Stimulated activated CD8-positive, alpha-beta memory T cell treated with anti-CD3 and anti-CD28 coated beads, Interleukin-15, amount 100 ng/mL, for 1 hour (primary cell): ENCODE data around the gene AOPEP.
"Not testable (repeated sequence)": the region's sequence is repeated elsewhere in the genome, so short reads cannot be mapped to it uniquely, and the experiment has no call there.

Experiments
- DNase-seq: peaks from one replicate; pipeline ENCODE4 v3.0.0-alpha.2; 2020; ENCODE audit warnings: low read depth

Gene AOPEP

DNA sequence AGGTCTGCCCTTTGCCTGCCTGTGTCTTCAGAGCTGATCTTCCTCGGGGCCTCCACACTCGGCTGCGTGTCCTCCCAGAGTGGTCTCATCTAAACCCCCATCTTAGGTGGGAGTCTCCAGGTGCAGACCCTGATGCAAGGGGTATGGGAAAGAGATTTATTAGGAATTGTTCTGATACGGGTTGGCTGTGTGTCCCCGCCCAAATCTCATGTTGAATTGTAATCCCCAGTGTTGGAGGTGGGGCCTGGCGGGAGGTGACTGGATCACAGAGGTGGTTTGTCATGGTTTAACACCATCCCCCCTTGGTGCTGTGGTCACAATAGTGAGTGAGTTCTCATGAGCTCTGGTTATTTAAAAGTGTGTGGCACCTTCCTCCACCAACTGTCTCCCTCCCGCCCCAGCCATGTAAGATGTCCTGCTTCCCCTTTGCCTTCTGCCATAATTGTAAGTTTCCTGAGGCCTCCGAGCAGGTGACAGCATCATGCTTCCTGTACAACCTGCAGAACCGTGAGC, 208.4 kb downstream of the AOPEP start:
- DNase-seq, result no peak

DNA sequence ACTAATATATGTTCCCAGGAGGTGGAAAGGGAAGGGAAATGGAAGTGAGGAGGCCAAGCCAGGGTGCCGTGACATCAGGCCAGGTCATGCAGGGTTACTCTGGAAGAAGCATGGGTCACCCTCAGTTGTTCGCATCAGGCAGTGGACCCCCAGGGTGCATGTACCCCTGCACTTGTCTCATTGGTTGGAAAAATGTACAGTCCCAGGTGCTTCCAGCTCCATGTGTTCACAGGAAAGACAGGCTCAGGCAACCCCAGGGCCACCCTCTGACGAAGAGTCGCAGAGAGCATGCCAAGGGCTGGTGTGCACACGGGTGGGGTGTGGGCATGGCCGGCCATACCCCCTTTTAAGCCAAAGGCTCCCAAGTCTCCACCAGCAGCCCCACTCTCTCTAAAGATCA, 208.9 kb downstream of the AOPEP start:
- no peak for DNase-seq

DNA sequence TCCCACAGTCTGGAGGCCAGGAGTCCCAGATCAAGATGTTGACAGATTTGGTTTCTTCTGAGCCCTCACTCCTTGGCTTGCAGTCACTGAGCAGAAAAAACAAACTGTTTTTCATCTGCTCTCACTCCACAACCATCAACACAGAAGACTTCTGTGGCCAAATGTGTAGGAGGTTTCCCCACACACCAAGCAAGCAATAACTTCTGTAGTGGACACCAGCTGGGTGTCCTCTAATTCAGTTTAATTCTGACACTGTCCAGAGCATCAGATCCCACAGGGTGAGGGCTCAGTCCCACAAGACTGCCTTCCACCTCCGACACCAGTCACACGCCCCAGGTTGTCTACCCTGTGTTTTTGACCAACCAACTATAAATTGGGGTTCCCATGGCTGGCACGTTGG, 209.9 kb downstream of the AOPEP start:
- no peak for DNase-seq

DNA sequence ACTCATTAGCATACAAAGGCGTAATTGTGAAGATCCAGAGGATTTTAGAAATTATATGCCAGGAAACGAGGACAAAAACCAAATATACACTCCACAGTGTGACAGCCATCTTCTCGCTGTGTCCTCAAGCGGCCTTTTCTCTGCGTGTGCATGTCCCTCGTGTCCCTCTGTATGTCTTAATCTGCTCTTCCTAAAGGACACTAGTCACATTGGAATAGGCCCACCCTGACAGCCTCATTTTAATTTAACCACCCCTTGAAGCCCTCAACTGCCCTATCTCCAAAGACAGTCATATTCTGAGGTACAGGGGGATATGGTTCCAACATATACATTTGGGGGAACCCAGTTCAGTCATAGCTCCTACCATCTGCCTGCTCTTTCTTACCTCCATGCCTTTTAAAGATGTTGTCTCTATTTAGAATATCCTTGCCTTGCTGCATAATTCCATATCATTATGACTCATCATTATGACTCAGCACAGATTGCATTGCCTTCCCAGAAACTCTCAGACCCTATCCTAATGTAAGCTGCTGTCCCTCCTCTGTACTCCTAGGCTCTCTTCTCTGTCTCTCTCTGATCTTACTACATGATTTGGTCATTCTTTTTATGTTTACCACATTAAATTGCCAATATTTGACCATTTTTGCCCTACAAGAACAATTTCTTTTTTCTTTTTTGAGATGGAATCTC, 210.9 kb downstream of the AOPEP start:
- no peak for DNase-seq

DNA sequence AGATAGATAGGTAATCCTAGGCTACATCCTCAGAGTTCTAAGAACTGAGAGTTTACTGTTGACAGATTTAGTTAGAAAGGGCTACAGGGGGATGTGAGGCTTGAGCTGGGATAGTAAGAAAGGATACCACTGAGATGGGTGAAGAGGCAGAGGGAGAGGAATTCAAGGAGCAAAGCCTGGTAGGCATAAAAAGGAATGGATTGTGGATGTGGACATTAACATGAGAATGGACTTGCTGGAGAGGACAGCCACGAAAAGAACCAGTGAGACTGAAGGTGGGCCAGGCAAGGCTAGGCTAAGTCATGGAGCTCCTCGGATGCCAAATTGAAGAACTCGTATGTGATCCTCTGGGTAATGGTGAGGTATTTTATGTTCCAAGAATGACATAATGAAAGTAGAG, 211.9 kb downstream of the AOPEP start:
- no peak for DNase-seq

DNA sequence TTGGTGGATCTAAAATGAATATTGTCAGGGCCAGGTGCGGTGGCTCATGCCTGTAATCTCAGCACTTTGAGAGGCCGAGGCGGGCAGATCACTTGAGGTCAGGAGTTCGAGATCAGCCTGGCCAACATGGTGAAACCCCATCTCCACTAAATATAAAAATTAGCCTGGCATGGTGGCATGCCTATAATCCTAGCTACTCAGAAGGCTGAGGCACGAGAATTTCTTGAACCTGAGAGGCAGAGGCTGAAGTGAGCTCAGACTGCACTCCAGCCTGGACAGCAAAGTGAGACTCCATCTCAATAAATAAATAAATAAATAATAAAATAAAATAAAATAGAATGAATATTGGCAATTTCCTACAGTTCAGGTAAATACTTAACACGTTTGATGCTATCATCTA, 213.8 kb downstream of the AOPEP start:
- DNase-seq, result not testable (repeated sequence)

DNA sequence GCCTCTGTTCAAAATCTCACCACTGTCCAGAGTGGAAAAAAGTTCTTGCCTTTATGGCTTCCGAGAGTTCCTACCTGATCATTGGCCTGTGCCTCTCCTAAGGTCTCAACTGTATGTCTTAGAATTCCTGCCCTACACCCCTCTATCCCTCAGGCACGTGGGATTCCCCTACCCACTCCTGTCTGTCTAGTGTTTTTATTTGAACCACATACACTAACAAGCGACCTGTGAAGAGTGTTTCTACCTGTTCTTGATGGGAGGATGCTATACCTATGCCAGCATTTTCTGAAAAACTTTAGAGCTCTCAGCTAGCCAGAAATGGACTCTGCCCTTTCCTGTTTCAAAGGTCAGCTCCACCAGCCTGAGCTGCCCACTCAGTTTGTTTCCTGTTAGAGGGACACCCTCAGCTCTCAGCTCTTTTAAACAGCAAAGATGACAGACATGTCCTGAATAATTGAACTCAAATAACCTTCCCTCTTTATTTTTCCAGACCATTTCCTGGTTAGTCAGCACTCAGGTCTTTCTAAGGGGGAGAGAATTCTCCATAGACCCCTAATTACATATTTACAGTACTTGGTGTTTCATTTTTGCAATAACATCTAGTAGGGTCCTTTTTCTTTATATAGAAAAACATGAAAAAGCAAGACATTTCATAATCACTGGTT, 214.8 kb downstream of the AOPEP start:
- no peak for DNase-seq

DNA sequence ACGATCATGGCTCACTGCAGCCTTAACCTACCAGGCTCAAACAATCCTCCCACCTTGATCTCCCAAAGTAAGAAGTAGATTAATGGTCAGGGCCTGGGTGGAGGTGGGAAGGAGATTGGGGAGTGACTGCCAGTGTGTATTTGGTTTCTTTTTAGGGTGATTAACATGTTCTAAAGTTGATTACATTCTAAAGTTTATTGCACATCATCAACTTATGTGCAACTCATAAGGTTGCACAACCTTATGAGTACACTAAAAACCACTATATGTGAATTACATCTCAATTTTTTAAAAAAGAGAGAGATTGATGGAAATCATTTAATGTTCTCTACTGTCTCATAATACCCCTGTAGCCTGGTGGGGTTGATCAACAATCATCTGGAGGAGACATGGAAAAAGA, 218.1 kb downstream of the AOPEP start:
- DNase-seq, result no peak

DNA sequence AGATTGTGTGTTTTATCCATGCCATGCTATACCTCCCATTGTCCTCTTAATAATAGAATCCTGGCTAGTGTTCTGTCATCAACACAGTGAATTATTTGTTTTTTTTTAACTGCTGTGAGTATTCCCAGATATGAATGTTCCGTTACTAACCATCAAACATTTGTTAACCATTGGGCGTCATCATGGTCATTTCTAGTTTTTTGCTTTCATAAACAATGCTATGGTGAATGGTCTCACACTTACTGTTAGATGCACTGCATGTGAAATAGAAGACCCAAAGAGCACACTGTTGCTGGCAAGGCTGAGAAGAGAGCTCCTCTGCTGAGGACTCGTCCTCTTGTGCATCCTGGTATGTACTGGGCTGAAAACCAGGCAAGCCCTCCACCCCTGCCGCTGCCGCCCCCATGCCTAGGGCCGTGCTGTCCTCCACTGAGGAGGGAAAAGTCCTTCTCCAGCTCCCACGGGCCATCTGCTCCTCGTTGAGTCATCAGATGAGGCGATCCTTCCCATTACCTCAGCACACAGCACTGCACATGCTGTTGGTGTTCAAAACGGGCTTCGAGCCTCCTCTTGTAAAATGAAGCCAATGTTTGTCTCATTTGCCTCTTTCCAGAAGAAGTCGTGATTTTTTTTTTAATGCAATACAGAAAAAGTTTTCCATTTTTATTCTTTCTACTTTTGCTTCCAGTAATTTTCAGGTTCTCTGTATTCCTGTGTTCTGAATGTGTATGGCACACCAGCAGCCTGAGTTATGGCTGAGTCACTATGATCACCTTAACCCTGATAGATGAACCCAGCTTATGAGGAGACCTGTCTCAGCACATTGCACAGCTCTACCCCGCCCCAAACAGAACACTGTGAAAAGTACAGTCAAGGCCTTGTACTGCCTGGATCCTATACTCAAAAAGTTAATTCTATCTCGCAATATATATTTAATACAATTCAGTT, 219.0 kb downstream of the AOPEP start:
- no peak for DNase-seq

DNA sequence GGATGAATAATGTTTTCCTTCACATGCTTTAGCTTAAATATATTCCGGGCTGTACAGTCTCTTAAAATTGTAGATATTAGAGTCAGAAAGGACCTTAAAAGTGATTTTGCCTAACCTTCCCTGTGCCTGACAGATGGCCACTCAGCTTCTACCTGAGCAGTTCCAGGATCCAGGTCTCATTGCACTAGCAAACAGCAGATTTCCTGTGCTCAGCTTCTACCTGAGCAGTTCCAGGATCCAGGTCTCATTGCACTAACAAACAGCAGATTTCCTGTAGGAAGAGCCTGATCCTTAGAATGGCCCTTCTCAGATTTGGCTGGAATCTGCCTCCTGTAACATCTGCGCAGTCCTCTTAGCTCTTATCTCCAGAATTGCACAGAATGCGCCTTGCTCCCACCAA, 219.8 kb downstream of the AOPEP start:
- no peak for DNase-seq

DNA sequence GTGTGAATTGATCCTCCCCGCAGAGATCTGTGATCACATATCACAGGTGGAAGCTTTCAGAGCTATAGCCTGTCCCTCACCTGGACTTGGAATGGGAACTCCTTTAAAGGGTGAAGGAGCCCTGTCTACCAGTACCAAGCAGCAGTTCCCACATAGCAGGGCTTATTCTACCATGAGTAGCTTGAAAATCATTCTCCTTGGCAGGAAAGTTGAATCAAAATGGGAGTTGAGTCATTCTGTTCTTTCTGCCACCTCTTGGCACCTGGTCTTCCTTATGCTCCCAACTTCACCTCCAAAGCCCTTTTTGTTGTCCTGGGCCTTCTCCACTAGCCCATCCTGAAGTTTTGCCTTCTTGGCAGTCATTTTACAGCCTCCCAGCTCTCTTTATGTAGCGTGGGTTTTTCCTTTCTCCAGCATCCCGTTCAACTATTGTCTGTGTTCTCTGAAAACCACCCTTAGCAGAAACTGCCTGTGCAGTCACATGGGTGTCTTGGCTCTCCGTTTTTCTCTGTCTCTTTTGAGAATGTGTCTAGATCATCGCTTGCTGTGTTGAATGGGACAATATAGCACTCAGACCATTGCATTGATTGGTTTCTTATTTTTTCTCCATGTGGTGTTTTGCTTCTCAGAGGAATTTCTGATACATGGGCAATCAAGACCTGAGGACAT, 222.2 kb downstream of the AOPEP start:
- no peak for DNase-seq

DNA sequence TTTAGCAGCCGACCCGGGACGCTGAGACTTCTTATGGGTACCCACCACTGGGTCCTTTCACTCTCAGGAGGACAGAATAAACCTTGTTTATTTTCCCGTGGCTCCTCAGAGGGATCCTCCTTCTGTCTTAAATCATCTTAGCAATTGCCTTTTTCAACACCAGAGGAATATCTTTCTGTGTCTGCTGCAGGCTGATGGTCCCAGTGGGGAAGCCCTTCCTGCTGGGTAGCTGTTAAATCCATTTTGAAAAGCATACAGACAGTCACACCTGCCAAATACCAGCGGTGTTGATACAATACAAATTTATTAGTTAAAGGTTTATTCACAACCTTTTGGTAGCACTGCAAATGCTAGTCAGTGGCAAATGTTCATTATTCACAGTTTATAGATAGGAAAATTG, 222.9 kb downstream of the AOPEP start:
- no peak for DNase-seq

DNA sequence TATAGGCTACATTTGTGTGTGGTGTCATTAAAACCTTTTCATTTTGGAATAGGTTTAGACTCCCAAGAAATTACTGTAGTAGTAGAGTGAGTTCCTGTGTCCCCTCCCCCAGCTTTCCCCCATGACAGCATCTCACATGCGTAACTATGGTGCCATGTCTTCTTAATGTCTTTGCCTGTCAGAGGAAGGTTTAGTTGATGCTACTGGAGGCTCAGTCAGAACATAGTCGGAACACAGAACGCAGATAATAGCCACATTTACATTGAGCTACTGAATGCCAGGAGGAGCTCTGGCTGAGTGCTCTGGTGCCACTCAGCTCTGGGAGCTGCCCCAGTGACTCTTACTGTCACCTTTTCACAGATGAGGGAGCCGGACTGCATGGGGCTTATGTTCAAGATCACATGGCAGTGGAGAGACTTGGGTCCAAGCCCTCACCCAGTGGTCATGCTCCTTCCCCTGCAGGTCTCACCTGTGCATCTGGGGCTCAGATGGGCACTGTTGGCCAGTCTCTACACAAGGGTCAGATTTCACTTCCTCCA, 223.6 kb downstream of the AOPEP start:
- DNase-seq, result no peak

DNA sequence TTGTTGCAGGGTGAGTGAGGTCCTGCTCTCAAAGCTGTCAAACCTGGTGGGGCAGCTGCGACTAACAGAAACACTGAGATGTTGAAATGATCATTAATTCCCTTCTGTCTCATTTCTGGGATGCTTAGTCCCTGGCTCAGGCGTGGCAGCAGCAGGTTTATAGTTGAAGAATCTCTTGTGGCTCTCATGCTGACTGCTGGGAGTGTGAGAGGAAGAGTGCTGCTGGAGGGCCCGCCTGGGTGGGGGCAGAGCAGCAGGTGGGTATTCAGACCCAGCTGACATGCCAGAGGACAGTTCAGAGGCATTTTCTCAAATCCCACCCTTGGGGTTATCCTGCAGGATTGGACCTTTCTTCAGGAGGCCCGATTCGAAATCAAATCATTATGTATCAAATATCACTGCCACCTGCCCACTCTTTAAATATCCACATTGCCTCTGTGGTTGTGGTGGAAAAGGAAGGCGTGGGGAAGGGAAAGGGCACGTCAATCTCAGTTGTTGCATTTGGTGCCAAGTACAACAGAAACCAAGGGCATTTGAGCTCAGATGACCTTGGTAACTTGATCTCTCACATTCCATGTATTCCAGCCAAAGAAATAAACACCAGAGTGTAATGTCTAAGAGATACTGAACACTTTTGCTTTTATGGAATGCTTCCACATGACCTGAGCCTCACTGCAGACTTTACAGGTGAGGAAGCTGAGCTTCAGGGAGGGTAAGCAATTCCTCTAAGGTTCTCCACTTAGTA, 224.3 kb downstream of the AOPEP start:
- no peak for DNase-seq

DNA sequence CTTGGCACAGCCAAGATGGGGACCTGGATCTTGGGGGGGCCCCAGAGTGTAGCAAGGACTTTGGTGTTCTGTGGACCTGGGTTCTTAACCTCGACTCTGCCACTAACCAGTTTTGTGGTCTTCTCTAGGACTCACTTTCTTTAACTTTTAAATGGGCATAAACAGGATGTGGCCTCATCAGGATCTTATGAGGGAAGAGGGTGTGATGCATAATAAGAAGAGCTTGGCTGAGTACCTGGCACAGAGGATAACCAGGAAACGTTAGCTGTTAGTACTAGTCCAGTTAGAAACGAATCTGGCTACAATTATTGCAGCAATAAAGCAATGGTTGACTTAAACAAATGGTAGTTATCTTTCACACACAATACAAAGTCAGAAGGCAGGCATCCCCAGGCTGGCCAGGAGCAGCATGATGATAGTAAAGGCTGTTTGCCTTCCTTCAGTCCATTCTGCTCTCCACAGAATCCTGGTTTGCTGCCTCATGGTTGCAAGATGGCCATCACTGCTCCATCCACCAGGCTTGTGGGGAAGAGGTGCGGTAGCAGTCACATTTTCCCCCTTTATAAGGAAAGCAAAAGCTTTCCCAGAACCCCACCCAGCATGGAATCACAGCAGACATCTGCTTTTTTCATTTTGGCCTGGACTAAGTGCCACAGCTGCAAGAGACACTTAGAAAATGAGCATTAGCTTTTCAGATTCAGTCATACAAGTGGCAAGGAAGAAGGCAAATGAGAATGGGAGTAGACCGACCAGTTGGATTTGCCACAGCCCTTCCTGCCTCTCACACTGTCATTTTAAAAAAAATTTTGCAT, 225.0 kb downstream of the AOPEP start:
- no peak for DNase-seq

DNA sequence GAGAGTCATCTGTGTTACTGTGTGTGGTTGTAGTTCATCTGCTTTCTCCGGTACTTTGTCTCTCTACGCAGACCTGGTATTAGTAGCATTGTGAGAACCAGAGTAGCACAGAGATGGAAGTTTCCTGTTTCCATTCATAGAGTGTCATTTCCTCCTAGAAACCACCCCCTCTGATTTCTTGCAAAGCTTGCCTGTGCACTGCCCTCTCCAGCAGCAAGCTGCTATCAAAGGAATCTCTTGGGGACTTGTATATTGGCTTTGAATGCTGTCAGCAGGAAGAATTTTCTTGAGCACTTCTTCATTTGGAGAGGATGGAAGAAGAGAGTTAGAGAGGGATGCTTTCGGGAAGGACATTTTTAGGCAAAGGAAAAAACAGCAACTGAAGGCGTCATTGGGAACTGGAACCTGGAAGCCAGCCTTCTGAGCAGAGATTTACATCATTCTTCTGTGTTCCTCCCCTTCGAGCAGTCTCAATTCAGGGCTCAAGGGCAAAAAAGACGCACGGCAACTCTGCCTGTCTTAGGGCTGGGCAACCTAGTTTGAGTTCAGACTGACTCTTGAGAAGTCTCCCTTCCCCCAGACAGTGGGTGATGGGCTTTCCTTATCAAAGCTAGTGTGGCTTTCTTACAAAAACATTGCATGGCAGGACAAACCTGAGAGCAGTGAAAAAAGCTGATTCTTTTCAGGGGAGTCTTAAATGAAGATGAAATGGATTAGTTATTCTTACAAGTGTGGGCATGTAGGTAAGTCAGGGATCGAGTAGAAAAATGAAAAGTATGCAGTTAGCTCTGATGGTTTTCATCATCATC, 226.3 kb downstream of the AOPEP start:
- DNase-seq, result no peak

DNA sequence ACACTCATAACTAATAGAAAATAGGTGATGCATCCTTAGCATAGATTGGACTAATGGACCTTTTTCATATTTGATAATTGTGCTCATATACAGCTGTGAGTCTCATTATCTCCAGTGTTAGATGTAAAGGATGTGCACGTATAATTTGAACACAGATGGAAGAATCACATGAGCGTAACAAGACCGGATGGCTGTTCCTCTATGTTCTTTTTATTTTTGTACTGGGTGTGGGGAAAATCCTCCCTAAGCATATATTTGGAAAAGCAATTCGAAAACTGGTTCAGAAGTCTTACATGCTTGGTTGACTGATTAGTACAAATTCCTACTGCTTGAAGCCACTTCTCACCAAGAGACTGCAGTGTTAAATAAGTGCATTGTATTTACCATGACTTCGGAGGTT, 230.2 kb downstream of the AOPEP start:
- DNase-seq, result no peak

DNA sequence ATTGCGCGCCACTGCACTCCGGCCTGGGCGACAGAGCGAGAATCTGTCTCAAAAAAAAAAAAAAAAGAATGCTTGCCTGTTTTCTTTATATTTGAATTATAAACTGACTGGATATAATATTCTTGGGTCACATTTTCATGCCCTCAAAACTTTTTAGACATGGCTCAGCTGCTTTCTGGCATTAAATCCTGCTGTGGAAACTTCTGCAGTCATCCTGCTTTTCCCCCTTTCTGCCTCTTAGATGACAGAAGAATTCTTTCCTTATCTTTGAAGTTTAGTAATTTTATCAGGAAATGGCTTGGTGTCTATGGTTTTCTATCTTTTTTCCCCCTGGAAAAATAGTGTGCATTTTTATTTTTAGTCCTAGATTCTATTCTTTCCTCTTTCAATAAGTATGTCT, 234.5 kb downstream of the AOPEP start:
- no peak for DNase-seq

DNA sequence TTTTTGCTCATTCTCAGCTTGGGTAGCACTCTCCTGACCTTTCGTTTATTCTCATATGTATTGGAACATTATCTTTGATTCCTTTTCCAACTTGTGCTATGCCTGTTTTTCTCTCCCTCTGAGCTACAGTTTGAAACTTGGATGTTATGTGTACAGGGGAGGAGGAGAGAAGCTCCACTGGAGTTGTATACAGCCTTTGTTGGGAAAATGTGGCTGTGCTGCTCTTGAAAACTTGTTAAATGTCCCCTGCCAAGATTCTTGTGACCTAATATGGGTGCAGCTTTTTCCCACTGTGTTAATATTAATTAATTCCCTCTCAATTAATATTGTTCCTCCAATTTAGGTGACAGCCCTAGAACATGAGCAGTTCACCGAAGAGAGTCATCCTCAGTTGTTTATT, 235.4 kb downstream of the AOPEP start:
- no peak for DNase-seq
